Upper lobe of right lung (tissue), 1 donor: ENCODE data around the gene CDC25C. TPM values are rescaled to one million over a fixed set of nuclear protein-coding genes. Genes with fewer than 3 reads are reported as not detected.
A peak's percentile ranks its signal among the peaks of the same experiment; 100 is the strongest.

Experiments
- ATAC-seq: fragments of 200-7000 bp; cut with Tn5 transposase; one replicate; pipeline ENCODE4 v1.9.1; 2020; ENCODE audit warnings: mild to moderate bottlenecking, moderate library complexity
- DNase-seq: peaks from one replicate; pipeline ENCODE4 v3.0.0-alpha.2; 2020
- H3K27ac ChIP-seq: fragments of 200-600 bp; one replicate; pipeline ENCODE4 v1.8.0; 2022
- H3K27me3 ChIP-seq: fragments of 200-600 bp; one replicate; pipeline ENCODE4 v1.8.0; 2022; ENCODE audit warnings: mild to moderate bottlenecking
- H3K36me3 ChIP-seq: fragments of 200-600 bp; one replicate; pipeline ENCODE4 v1.8.0; 2022
- H3K4me1 ChIP-seq: fragments of 200-600 bp; one replicate; pipeline ENCODE4 v1.8.0; 2022
- H3K4me3 ChIP-seq: fragments of 200-600 bp; one replicate; pipeline ENCODE4 v1.8.0; 2022; ENCODE audit warnings: mild to moderate bottlenecking
- H3K9me3 ChIP-seq: fragments of 200-600 bp; one replicate; pipeline ENCODE4 v1.8.0; 2022
- intact Hi-C: fragments of 100-400 bp; cut with DNase I; formaldehyde crosslinking; loops from one replicate; pipeline ENCODE4 v1.11.0; 2022
- total RNA-seq: library from RNA; stranded (reverse); fragmentation: NEBNext Ultra II Directional; extraction: Animal tissue kit (Norgen Biotek cat#: 25700); gene quantifications from one replicate; pipeline ENCODE4 v1.2.1, GENCODE V29; 2021
- TF ChIP-seq, protein P1 (sequence below): fragments of 200-600 bp; IDR thresholded peaks from one replicate; pipeline ENCODE4 v1.8.0; 2022; ENCODE audit warnings: antibody characterized with exemption
- donor health status: DM: no; HTN: yes; CAD: no; lungs with severe emphysema.

CDC25C gene
- total RNA-seq, 1 donor from 2014 or later: 0.29 TPM

DNA sequence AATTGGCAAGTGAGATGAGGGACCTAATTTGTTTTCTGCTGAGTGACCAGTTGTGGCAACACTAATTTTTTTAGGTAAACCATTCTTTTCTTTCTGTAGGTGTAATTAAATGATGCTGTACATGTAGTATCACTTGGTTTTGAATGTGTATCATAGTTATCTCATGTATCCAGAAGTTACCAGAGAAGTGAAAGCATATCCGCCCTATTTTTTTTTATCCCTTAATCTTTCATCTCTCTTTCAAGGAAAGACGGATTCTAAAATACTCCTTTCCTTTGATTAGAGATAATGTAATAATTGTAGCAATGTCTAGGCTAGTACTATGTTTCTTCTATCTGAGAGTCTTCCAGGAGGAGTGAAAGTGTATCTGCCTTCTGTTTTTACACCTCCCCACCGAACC, 28.0 kb upstream of the CDC25C start:
- Histone ChIP-seq H3K4me3 (no peak overlapping the region), H3K9me3 (no peaks in the 10 kb centered on the region), H3K27ac (no peak overlapping the region), H3K27me3 (no peaks in the 10 kb centered on the region), H3K36me3 (no peaks in the 10 kb centered on the region), H3K4me1 (peaks cover 13% of the 10 kb centered on the region)
- no peak for ATAC-seq
- TF ChIP-seq, protein P1, sequence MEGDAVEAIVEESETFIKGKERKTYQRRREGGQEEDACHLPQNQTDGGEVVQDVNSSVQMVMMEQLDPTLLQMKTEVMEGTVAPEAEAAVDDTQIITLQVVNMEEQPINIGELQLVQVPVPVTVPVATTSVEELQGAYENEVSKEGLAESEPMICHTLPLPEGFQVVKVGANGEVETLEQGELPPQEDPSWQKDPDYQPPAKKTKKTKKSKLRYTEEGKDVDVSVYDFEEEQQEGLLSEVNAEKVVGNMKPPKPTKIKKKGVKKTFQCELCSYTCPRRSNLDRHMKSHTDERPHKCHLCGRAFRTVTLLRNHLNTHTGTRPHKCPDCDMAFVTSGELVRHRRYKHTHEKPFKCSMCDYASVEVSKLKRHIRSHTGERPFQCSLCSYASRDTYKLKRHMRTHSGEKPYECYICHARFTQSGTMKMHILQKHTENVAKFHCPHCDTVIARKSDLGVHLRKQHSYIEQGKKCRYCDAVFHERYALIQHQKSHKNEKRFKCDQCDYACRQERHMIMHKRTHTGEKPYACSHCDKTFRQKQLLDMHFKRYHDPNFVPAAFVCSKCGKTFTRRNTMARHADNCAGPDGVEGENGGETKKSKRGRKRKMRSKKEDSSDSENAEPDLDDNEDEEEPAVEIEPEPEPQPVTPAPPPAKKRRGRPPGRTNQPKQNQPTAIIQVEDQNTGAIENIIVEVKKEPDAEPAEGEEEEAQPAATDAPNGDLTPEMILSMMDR: no peak
- intact Hi-C loops: no loop called here
- no peak for DNase-seq

DNA sequence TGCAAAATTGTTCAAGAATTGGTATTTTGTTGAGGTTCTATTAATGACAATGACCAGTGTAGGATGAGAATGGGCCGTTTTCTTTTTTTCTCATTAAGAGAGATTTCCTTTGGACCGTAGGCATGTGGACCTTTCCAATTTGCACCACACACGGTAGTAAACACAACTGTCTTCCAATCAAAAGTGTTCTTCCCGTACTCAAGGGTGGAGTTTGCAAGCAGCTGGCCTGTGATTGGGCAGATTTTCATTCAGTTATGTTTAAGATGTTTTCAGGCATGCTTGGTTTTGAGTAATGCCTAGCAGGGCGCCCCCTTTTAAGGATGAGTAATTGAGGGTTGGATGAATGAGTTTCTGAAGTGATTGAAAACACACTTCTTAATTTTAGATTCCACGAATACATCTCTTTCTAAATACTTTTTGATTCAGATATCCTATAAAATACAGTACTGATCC, 23.3 kb upstream of the CDC25C start:
- H3K4me1 ChIP-seq: peaks cover 21% of the 10 kb centered on the region
- ATAC-seq (no peak), DNase-seq (no peak)
- H3K9me3 ChIP-seq: no peaks in the 10 kb centered on the region
- TF ChIP-seq, protein P1: no peak
- H3K27ac ChIP-seq: peak overlapping the region; percentile 97
- intact Hi-C loops: no loop called here
- peak overlapping the region; percentile 97 for H3K4me3 ChIP-seq
- H3K27me3 ChIP-seq: no peaks in the 10 kb centered on the region
- H3K36me3 ChIP-seq: no peaks in the 10 kb centered on the region

DNA sequence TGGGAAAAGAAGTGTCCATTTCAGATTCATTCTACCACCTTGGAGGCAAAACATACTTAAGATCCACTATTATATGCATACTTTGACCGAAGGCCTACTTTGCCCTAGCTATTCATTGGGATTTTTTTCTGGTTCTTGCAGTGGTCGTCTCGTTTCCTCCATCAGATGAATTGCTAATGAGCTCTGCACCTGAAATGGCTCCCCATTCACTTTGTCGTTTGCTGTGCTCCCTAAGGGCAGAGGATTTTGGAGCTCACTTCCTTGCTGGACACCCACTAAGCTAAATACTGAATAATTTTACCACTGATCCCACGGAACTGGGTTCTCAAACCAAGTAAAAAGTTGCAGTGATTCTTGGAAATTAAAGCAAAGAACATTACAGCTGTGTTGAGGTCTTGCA, 22.8 kb upstream of the CDC25C start:
- intact Hi-C loops: no loop called here
- TF ChIP-seq, protein P1: no peak
- DNase-seq (no peak), ATAC-seq (no peak)
- Histone ChIP-seq H3K27me3 (no peaks in the 10 kb centered on the region), H3K36me3 (no peaks in the 10 kb centered on the region), H3K27ac (peak overlapping the region; percentile 97), H3K9me3 (no peaks in the 10 kb centered on the region), H3K4me3 (peak overlapping the region; percentile 97), H3K4me1 (peaks cover 21% of the 10 kb centered on the region)

DNA sequence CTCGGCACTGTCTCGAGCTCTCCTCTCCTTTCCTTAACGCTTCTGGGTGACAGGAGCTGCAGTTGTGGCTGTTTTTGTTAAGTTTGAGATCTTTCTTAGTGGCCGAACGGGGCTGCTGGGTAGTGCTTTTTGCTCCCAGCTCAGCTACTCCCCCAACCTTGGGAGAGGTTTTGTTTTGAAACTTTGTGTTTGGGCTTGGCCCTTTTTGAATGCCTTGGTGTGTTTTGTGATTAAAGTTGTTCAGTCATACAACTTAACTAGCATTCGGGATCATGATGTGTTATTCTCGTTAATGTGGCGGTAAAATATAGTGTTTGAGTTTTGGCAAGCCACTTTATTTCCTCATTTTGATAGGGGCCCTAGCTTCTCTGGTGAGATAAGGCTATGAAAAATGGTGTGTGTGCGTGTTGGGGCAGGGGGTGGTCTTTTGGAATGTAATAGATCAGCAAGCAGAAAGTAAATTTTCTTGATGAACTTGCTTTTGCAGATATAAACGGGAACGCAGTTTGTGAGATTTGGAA, 22.0 kb upstream of the CDC25C start:
- intact Hi-C loops: no loop called here
- ATAC-seq: no peak

DNA sequence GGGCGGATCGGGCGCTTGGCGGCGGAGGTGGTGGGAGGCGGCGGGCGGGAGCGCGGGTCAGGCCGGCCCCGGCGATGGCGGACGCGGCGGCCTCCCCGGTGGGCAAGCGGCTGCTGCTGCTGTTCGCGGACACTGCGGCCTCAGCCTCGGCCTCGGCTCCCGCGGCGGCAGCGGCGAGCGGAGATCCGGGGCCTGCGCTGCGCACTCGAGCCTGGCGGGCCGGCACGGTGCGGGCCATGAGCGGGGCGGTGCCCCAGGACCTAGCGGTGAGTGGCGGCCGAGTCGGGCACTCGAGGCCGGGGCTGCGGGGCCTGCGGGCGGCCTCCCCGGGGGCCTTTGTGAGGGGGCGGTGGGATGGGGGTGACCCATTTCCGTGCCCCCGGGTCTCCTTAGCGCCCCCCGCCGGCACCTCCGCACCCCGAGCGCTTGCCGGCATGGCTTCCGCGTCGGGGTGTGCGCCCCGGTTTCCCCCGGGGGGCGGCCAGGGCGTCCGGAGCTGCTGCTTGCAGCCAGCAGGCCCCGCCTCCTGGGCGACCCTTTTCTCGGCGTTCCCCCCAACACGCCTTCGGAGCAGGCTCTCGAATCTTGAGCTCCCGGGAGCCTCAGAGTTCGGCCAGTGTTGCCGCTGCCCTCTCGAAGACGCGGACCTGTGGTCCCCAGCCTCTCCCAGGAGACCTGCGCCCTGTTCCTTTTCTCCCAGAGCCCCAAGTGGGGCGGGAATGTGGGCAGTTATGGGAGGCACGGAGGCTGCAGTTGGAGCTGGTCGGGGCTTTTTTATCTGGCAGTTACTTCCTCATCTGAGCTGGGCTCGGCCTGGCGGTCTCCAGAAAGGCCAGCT, 21.3 kb upstream of the CDC25C start:
- Histone ChIP-seq H3K4me3 (peak overlapping the region; percentile 97), H3K27ac (peak overlapping the region; percentile 97), H3K4me1 (peaks cover 21% of the 10 kb centered on the region), H3K9me3 (no peaks in the 10 kb centered on the region), H3K27me3 (no peaks in the 10 kb centered on the region), H3K36me3 (peaks cover 11% of the 10 kb centered on the region)
- DNase-seq (peak; percentile 84), ATAC-seq (peak; percentile 70)
- TF ChIP-seq, protein P1: peak; percentile 39
- intact Hi-C loops: no loop called here

More for the DNA sequence above, 22.0 kb upstream of the CDC25C start:
- H3K4me1 ChIP-seq: peaks cover 21% of the 10 kb centered on the region
- H3K9me3 ChIP-seq: no peaks in the 10 kb centered on the region
- TF ChIP-seq, protein P1: no peak
- no peak for DNase-seq
- peak overlapping the region; percentile 97 for H3K4me3 ChIP-seq
- no peaks in the 10 kb centered on the region for H3K27me3 ChIP-seq
- peak overlapping the region; percentile 97 for H3K27ac ChIP-seq
- H3K36me3 ChIP-seq: peaks cover 4% of the 10 kb centered on the region
